Parathyroid adenoma (tissue), 2 donors: Measurements from ENCODE around the gene MEF2B.

Source experiments
- H2AFZ ChIP-seq: fragments of 300-600 bp; sonication (generic); one replicate; pipeline ENCODE4 v1.7.0; 2017; ENCODE audit warnings: antibody characterized with exemption, mild to moderate bottlenecking
- H3K27ac ChIP-seq: fragments of 300-600 bp; sonication (generic); one replicate; pipeline ENCODE4 v1.7.0; 2017
- H3K27me3 ChIP-seq: fragments of 300-600 bp; sonication (generic); one replicate; pipeline ENCODE4 v1.7.0; 2017; ENCODE audit warnings: low read length; ENCODE audit not compliant: control insufficient read depth, insufficient read depth
- H3K36me3 ChIP-seq: fragments of 300-600 bp; sonication (generic); one replicate; pipeline ENCODE4 v1.7.0; 2017; ENCODE audit warnings: low read length; ENCODE audit not compliant: control insufficient read depth, insufficient read depth
- H3K4me1 ChIP-seq: fragments of 300-600 bp; sonication (generic); one replicate; pipeline ENCODE4 v1.7.0; 2017; ENCODE audit warnings: control low read depth
- H3K4me2 ChIP-seq: fragments of 300-600 bp; sonication (generic); one replicate; pipeline ENCODE4 v1.7.0; 2017; ENCODE audit warnings: low read length
- H3K4me3 ChIP-seq: fragments of 300-600 bp; sonication (generic); one replicate; pipeline ENCODE4 v1.7.0; 2017; ENCODE audit warnings: low read depth, low read length
- H3K79me2 ChIP-seq: fragments of 300-600 bp; sonication (generic); one replicate; pipeline ENCODE4 v1.7.0; 2017; ENCODE audit warnings: control low read depth
- H3K9ac ChIP-seq: fragments of 300-600 bp; sonication (generic); one replicate; pipeline ENCODE4 v1.7.0; 2017; ENCODE audit warnings: mild to moderate bottlenecking
- H3K9me3 ChIP-seq: fragments of 300-600 bp; sonication (generic); one replicate; pipeline ENCODE4 v1.7.0; 2017; ENCODE audit warnings: low read length; ENCODE audit not compliant: control insufficient read depth
- TF ChIP-seq, protein P1 (sequence below): fragments of 300-600 bp; sonication (generic); IDR thresholded peaks from one replicate; pipeline ENCODE4 v1.7.0; 2017; ENCODE audit warnings: antibody characterized with exemption, mild to moderate bottlenecking
- donor health status: primary hyperparathyroidism.

The MEF2B gene

GRCh38 chr19:19209372-19209771 lies 39.3 kb upstream of the MEF2B start:
- Histone ChIP-seq H3K27me3 (peaks cover 7% of the 10 kb centered on the region), H3K4me3 (no peak overlapping the region), H3K27ac (no peak overlapping the region), H3K36me3 (no peaks in the 10 kb centered on the region), H3K79me2 (no peaks in the 10 kb centered on the region), H2AFZ (no peak overlapping the region), H3K9ac (no peak overlapping the region), H3K4me1 (no peaks in the 10 kb centered on the region), H3K9me3 (no peaks in the 10 kb centered on the region), H3K4me2 (no peak overlapping the region)
- TF ChIP-seq, protein P1, sequence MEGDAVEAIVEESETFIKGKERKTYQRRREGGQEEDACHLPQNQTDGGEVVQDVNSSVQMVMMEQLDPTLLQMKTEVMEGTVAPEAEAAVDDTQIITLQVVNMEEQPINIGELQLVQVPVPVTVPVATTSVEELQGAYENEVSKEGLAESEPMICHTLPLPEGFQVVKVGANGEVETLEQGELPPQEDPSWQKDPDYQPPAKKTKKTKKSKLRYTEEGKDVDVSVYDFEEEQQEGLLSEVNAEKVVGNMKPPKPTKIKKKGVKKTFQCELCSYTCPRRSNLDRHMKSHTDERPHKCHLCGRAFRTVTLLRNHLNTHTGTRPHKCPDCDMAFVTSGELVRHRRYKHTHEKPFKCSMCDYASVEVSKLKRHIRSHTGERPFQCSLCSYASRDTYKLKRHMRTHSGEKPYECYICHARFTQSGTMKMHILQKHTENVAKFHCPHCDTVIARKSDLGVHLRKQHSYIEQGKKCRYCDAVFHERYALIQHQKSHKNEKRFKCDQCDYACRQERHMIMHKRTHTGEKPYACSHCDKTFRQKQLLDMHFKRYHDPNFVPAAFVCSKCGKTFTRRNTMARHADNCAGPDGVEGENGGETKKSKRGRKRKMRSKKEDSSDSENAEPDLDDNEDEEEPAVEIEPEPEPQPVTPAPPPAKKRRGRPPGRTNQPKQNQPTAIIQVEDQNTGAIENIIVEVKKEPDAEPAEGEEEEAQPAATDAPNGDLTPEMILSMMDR: no peak

- Histone ChIP-seq H3K36me3 (no peaks in the 10 kb centered on the region), H3K4me1 (peaks cover 1% of the 10 kb centered on the region), H3K79me2 (no peaks in the 10 kb centered on the region), H3K9me3 (no peaks in the 10 kb centered on the region), H3K27me3 (peaks cover 7% of the 10 kb centered on the region), H2AFZ (no peak overlapping the region), H3K4me3 (no peak overlapping the region), H3K4me2 (no peak overlapping the region), H3K27ac (no peak overlapping the region), H3K9ac (no peak overlapping the region)
- TF ChIP-seq, protein P1: no peak
Measured at GRCh38 chr19:19207637-19208572, 37.8 kb upstream of the MEF2B start.

- Histone ChIP-seq H3K27me3 (no peaks in the 10 kb centered on the region), H2AFZ (no peak overlapping the region), H3K9ac (no peak overlapping the region), H3K9me3 (no peaks in the 10 kb centered on the region), H3K27ac (no peak overlapping the region), H3K4me1 (peaks cover 5% of the 10 kb centered on the region), H3K79me2 (no peaks in the 10 kb centered on the region), H3K4me3 (no peak overlapping the region), H3K4me2 (no peak overlapping the region), H3K36me3 (no peaks in the 10 kb centered on the region)
- TF ChIP-seq, protein P1: no peak
Measured at GRCh38 chr19:19206938-19207337, 36.9 kb upstream of the MEF2B start.

DNA sequence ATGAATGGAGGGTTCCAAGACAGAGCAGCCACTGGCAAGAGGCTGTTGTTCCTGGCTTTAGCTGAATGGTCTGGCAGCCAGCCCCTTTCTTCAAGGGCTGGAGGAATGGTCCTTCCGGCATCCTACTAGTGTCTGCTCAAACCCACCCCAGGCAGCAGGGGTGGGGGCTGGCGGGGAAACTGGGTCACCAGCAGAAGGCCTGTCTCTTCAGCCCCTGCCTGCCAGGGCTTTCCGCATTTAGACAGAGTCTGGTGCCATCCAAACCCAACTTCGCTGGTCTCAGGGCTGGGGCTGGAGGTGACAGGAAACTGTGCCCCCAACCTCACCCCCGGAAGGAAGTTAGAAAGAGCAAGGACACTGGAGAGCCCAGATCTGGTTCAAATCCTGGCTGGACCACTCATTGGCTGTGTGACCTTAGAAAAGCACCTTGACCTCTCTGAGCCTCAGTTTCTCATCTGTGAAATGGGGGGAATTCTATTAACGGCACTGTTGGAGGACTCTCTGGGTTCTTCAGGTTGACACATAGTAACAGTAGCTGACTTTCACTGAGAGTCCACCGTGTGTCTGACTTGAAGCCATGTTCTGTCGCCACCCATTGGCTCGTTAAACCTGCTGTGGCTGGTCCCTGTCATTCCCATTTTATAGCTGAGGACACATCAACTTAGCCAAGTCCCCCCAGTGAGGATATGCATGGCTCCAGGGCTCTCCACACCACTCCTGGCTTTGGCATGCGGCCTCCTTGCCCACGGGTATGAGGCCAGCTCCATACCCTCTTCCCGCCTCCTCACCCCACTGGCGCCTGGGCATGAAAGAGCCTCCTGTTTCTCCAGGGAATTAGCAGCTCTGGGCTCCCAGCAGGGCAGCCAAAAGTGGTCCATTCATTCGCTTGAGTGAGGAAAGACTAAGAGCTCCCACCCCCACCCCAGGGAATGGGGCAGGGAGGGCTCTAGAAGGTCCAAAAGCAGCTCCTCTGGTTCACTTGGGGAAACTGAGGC lies 35.6 kb upstream of the MEF2B start:
- Histone ChIP-seq H3K36me3 (no peaks in the 10 kb centered on the region), H2AFZ (no peak overlapping the region), H3K27ac (no peak overlapping the region), H3K4me3 (no peak overlapping the region), H3K9me3 (no peaks in the 10 kb centered on the region), H3K9ac (no peak overlapping the region), H3K27me3 (no peaks in the 10 kb centered on the region), H3K79me2 (no peaks in the 10 kb centered on the region), H3K4me2 (no peak overlapping the region), H3K4me1 (peaks cover 5% of the 10 kb centered on the region)
- TF ChIP-seq, protein P1: no peak
